ENCODE results near the gene ISG15.

Gene ISG15

GRCh38 chr1:1037366-1038327 lies 24.4 kb downstream of the ISG15 start:
- no peak for TF ChIP-seq CTCF (IDR thresholded peaks at IDR 0.05; ENCODE audit: insufficient read depth, low read length, poor library complexity, severe bottlenecking)
- no peak for TF ChIP-seq EZH2phosphoT487 (conservative IDR thresholded peaks at IDR 0.05; ENCODE audit: low read length)
- Histone ChIP-seq H3K4me3 (ENCODE audit: insufficient read depth, low read length, poor library complexity, severe bottlenecking) (no peak overlapping the region), H3K4me2 (ENCODE audit: low read depth, low read length, poor library complexity, severe bottlenecking) (no peak overlapping the region), H3K27ac (ENCODE audit: low read depth, low read length) (no peak overlapping the region), H3K27me3 (ENCODE audit: low read length) (no peaks in the 10 kb centered on the region), H3K9me2 (replicated peaks; ENCODE audit: insufficient read depth, low read length) (no peaks in the 10 kb centered on the region), H4K20me1 (ENCODE audit: low read depth, low read length) (no peaks in the 10 kb centered on the region), H3K9ac (ENCODE audit: low read length) (no peak overlapping the region), H3K79me2 (ENCODE audit: insufficient read depth, low read length) (no peaks in the 10 kb centered on the region), H3K36me3 (ENCODE audit: low read length) (no peaks in the 10 kb centered on the region), H2AFZ (ENCODE audit: low read depth, low read length, severe bottlenecking) (no peak overlapping the region), H3K9me3 (ENCODE audit: insufficient read depth, low read length) (no peaks in the 10 kb centered on the region), H3F3A (ENCODE audit: insufficient read depth) (no peaks in the 10 kb centered on the region)

- Histone ChIP-seq H4K20me1 (ENCODE audit: low read depth, low read length) (no peaks in the 10 kb centered on the region), H3K79me2 (ENCODE audit: insufficient read depth, low read length) (no peaks in the 10 kb centered on the region), H3K4me3 (ENCODE audit: insufficient read depth, low read length, poor library complexity, severe bottlenecking) (no peak overlapping the region), H3K27me3 (ENCODE audit: low read length) (no peaks in the 10 kb centered on the region), H3K4me2 (ENCODE audit: low read depth, low read length, poor library complexity, severe bottlenecking) (no peak overlapping the region), H3F3A (ENCODE audit: insufficient read depth) (no peaks in the 10 kb centered on the region), H3K9ac (ENCODE audit: low read length) (no peak overlapping the region), H3K9me3 (ENCODE audit: insufficient read depth, low read length) (no peaks in the 10 kb centered on the region), H3K27ac (ENCODE audit: low read depth, low read length) (no peak overlapping the region), H3K36me3 (ENCODE audit: low read length) (no peaks in the 10 kb centered on the region), H2AFZ (ENCODE audit: low read depth, low read length, severe bottlenecking) (no peak overlapping the region), H3K9me2 (replicated peaks; ENCODE audit: insufficient read depth, low read length) (no peaks in the 10 kb centered on the region)
- TF ChIP-seq CTCF (IDR thresholded peaks at IDR 0.05; ENCODE audit: insufficient read depth, low read length, poor library complexity, severe bottlenecking) (no peak), EZH2phosphoT487 (conservative IDR thresholded peaks at IDR 0.05; ENCODE audit: low read length) (no peak)
These were observed 25.4 kb downstream of the ISG15 start for GRCh38 chr1:1038694-1039093.

- Histone ChIP-seq H3F3A (ENCODE audit: insufficient read depth) (no peaks in the 10 kb centered on the region), H2AFZ (ENCODE audit: low read depth, low read length, severe bottlenecking) (no peak overlapping the region), H3K79me2 (ENCODE audit: insufficient read depth, low read length) (no peaks in the 10 kb centered on the region), H3K36me3 (ENCODE audit: low read length) (no peaks in the 10 kb centered on the region), H3K27me3 (ENCODE audit: low read length) (no peaks in the 10 kb centered on the region), H4K20me1 (ENCODE audit: low read depth, low read length) (no peaks in the 10 kb centered on the region), H3K4me3 (ENCODE audit: insufficient read depth, low read length, poor library complexity, severe bottlenecking) (no peak overlapping the region), H3K27ac (ENCODE audit: low read depth, low read length) (no peak overlapping the region), H3K9me3 (ENCODE audit: insufficient read depth, low read length) (no peaks in the 10 kb centered on the region), H3K4me2 (ENCODE audit: low read depth, low read length, poor library complexity, severe bottlenecking) (no peak overlapping the region), H3K9ac (ENCODE audit: low read length) (no peak overlapping the region), H3K9me2 (replicated peaks; ENCODE audit: insufficient read depth, low read length) (no peaks in the 10 kb centered on the region)
- no peak for TF ChIP-seq EZH2phosphoT487 (conservative IDR thresholded peaks at IDR 0.05; ENCODE audit: low read length)
- TF ChIP-seq CTCF (IDR thresholded peaks at IDR 0.05; ENCODE audit: insufficient read depth, low read length, poor library complexity, severe bottlenecking): no peak
These were observed 26.0 kb downstream of the ISG15 start for GRCh38 chr1:1039145-1039910.

All from SU-DHL-6 (cell line).